DOHH2 (cell line): ENCODE measurements around the gene LTB.

Experiments
- H3F3A ChIP-seq: fragments of 200-600 bp; sonication (generic), shearing (Covaris generic); 2 replicates; pipeline ENCODE4 v1.6.0; 2016; ENCODE audit warnings: antibody characterized with exemption, mild to moderate bottlenecking; ENCODE audit not compliant: control insufficient read depth, insufficient read depth
- H3K27ac ChIP-seq: fragments of 200-600 bp; sonication (generic); 2 replicates; pipeline ENCODE4 v1.5.1; 2014; ENCODE audit warnings: low read depth, mild to moderate bottlenecking, low read length, moderate library complexity
- H3K27me3 ChIP-seq: fragments of 200-600 bp; sonication (generic); 2 replicates; pipeline ENCODE4 v1.6.1; 2014; ENCODE audit warnings: mild to moderate bottlenecking, low read length, mixed read lengths; ENCODE audit not compliant: control insufficient read depth
- H3K36me3 ChIP-seq: fragments of 200-600 bp; sonication (generic); 2 replicates; pipeline ENCODE4 v1.6.1; 2014; ENCODE audit warnings: mild to moderate bottlenecking, low read length, moderate library complexity, mixed read lengths; ENCODE audit not compliant: control insufficient read depth
- H3K4me1 ChIP-seq: fragments of 200-600 bp; sonication (generic); 2 replicates; pipeline ENCODE4 v1.6.1; 2014; ENCODE audit warnings: mild to moderate bottlenecking, low read length, mixed read lengths; ENCODE audit not compliant: control insufficient read depth
- H3K4me2 ChIP-seq: fragments of 200-600 bp; sonication (generic); 2 replicates; pipeline ENCODE4 v1.6.0; 2014; ENCODE audit warnings: mild to moderate bottlenecking, low read length, moderate library complexity
- H3K4me3 ChIP-seq: fragments of 200-600 bp; sonication (generic); 2 replicates; pipeline ENCODE4 v1.5.1; 2014; ENCODE audit warnings: mild to moderate bottlenecking, low read length, mixed read lengths
- H3K79me2 ChIP-seq: fragments of 200-600 bp; sonication (generic); 2 replicates; pipeline ENCODE4 v1.6.1; 2014; ENCODE audit warnings: mild to moderate bottlenecking, low read length, mixed read lengths; ENCODE audit not compliant: control insufficient read depth
- H3K9me2 ChIP-seq: fragments of 200-600 bp; sonication (generic); replicated peaks from 2 replicates; pipeline ENCODE4 v1.6.1; 2014; ENCODE audit warnings: mild to moderate bottlenecking, low read length, mixed read lengths; ENCODE audit not compliant: control insufficient read depth
- H3K9me3 ChIP-seq: fragments of 200-600 bp; sonication (generic); 2 replicates; pipeline ENCODE4 v1.6.1; 2014; ENCODE audit warnings: antibody characterized with exemption, low read length, mixed read lengths; ENCODE audit not compliant: control insufficient read depth, insufficient read depth
- H4K20me1 ChIP-seq: fragments of 200-600 bp; sonication (generic); 2 replicates; pipeline ENCODE4 v1.6.0; 2014; ENCODE audit warnings: low read depth, mild to moderate bottlenecking, antibody characterized with exemption, low read length, moderate library complexity; ENCODE audit not compliant: control insufficient read depth, insufficient read depth
- EZH2phosphoT487 ChIP-seq: fragments of 200-600 bp; sonication (generic); IDR thresholded peaks from 2 replicates; pipeline ENCODE4 v1.6.1; 2017; ENCODE audit warnings: borderline replicate concordance, mild to moderate bottlenecking, antibody characterized with exemption, low read length, moderate library complexity, mixed read lengths
- TF ChIP-seq, protein P1 (sequence below): fragments of 200-600 bp; sonication (generic); IDR thresholded peaks from one replicate; pipeline ENCODE4 v1.5.1; 2014; ENCODE audit warnings: antibody characterized with exemption, mild to moderate bottlenecking, low read depth, low read length; ENCODE audit not compliant: poor library complexity, severe bottlenecking

The LTB gene

DNA sequence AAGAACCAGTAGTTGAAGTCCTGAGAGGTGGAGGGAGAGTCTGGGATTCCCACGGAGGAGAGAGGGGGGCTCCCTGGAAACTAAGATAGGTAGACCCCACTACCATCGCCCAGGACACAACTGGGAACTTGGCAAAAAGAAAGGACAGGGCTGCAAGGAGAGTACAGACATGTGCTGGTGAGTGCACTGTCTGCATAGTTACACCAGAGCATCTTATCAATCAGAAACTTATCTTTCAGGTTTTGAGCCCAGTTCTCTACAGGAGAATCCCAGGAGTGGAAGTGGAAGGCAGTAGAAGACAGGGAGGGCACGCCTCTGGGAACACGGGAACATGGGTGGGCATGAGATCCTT lies 22.6 kb downstream of the LTB start:
- no peak for TF ChIP-seq EZH2phosphoT487
- TF ChIP-seq, protein P1, sequence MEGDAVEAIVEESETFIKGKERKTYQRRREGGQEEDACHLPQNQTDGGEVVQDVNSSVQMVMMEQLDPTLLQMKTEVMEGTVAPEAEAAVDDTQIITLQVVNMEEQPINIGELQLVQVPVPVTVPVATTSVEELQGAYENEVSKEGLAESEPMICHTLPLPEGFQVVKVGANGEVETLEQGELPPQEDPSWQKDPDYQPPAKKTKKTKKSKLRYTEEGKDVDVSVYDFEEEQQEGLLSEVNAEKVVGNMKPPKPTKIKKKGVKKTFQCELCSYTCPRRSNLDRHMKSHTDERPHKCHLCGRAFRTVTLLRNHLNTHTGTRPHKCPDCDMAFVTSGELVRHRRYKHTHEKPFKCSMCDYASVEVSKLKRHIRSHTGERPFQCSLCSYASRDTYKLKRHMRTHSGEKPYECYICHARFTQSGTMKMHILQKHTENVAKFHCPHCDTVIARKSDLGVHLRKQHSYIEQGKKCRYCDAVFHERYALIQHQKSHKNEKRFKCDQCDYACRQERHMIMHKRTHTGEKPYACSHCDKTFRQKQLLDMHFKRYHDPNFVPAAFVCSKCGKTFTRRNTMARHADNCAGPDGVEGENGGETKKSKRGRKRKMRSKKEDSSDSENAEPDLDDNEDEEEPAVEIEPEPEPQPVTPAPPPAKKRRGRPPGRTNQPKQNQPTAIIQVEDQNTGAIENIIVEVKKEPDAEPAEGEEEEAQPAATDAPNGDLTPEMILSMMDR: no peak
- Histone ChIP-seq H3K79me2 (no peaks in the 10 kb centered on the region), H3K36me3 (peaks cover 30% of the 10 kb centered on the region), H3K9me3 (no peaks in the 10 kb centered on the region), H3K9me2 (no peaks in the 10 kb centered on the region), H3K27me3 (peaks cover 8% of the 10 kb centered on the region), H3K4me1 (peaks cover 75% of the 10 kb centered on the region), H4K20me1 (no peaks in the 10 kb centered on the region), H3K4me2 (peak overlapping the region; percentile 79), H3K27ac (peak overlapping the region; percentile 85), H3F3A (peaks cover 16% of the 10 kb centered on the region), H3K4me3 (peak overlapping the region; percentile 64)

DNA sequence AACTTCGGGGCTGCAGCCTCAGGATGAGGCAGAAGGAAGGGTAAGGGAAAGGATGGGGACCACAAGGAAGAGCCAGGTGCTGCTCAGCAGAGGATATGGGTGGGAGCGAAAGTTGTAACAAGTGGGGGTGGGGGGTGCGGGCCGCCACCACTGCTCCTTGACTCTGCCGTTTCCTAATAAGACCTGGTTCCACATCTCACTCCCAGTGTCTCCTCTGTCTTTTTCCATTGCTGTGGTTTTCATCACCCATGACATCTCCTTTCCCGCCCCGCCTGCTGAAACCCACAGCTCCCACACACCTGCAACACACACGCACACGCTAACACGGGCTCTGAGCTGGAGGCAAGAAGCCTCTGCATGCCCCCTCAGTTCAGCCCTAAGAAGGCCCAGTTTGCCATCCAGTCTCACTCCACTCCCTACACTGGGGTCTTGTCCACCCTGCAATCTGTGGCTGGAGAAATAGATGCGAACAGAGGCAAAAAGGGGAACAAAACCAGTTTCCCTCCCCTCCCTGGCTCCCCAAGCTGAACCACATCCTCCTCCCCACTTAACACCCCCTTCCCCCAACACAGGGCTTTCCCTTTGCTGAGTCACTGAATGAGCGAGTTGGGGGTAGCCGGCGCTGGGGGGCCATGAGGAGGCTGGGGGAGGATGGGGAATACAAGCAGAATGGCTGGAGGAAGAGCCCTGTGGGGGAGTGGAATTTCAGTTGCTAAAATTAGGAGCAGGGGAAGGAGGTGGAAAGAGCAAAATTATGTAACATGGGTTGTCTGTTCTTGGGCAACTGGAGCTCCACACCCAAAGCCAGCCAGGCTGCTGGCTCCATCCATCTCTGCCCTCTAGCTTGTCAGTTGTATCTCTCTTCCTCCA lies 23.4 kb downstream of the LTB start:
- H3K27ac ChIP-seq: peak overlapping the region; percentile 85
- no peaks in the 10 kb centered on the region for H4K20me1 ChIP-seq
- H3K79me2 ChIP-seq: no peaks in the 10 kb centered on the region
- peaks cover 79% of the 10 kb centered on the region for H3K4me1 ChIP-seq
- peaks cover 30% of the 10 kb centered on the region for H3K36me3 ChIP-seq
- H3K4me3 ChIP-seq: peak overlapping the region; percentile 64
- TF ChIP-seq EZH2phosphoT487: no peak
- TF ChIP-seq, protein P1: no peak
- H3K9me3 ChIP-seq: no peaks in the 10 kb centered on the region
- peaks cover 8% of the 10 kb centered on the region for H3K27me3 ChIP-seq
- peaks cover 20% of the 10 kb centered on the region for H3F3A ChIP-seq
- H3K9me2 ChIP-seq: no peaks in the 10 kb centered on the region
- H3K4me2 ChIP-seq: peak overlapping the region; percentile 79

- Histone ChIP-seq H3K79me2 (no peaks in the 10 kb centered on the region), H4K20me1 (no peaks in the 10 kb centered on the region), H3K4me3 (peak overlapping the region; percentile 64), H3K36me3 (peaks cover 30% of the 10 kb centered on the region), H3F3A (peaks cover 22% of the 10 kb centered on the region), H3K27ac (peak overlapping the region; percentile 85), H3K9me2 (no peaks in the 10 kb centered on the region), H3K4me1 (peaks cover 73% of the 10 kb centered on the region), H3K4me2 (peak overlapping the region; percentile 79), H3K9me3 (no peaks in the 10 kb centered on the region), H3K27me3 (peaks cover 6% of the 10 kb centered on the region)
- no peak for TF ChIP-seq EZH2phosphoT487
- TF ChIP-seq, protein P1: no peak
Measured at GRCh38 chr6:31558318-31558625, 24.0 kb downstream of the LTB start.
